ENCODE data around the gene XRCC5. TPM values are rescaled to one million over a fixed set of nuclear protein-coding genes. Genes with fewer than 3 reads are reported as not detected.

XRCC5 gene
- total and polyA plus RNA-seq, 2 donors (not counting 3 experiments of a cell fraction or from before 2014, with no cell fraction given): 267 to 319 TPM

DNA sequence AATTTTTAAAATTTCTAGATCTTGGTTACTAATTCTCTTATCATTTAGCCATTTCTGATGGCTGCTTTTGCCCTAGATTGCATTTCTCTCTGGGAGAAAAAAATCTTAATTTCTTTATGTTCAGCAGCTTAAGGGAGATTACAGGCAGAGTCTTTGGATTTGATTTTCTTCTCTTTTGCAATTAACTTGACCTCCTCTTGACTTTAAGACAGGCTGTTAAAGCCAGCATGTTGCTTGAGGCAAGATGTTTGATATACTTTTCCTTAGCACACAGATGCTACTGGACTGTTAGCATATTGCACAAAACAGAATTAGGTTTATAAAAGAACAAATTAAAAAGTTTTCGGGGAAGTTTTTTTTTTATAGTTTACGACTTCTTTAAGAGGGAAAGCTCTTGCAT, 50.0 kb downstream of the XRCC5 start:
- H3K9me3 ChIP-seq (replicated peaks; ENCODE audit: control insufficient read depth, insufficient read depth, low read length): no peaks in the 10 kb centered on the region
- TF ChIP-seq POLR2A (IDR thresholded peaks at IDR 0.05; ENCODE audit: low read depth, low read length) (no peak), MYC (IDR thresholded peaks at IDR 0.05; ENCODE audit: low read depth, low read length) (no peak), FOS (IDR thresholded peaks at IDR 0.05; ENCODE audit: borderline replicate concordance, insufficient read depth, low read length) (no peak), GATA2 (IDR thresholded peaks at IDR 0.05; ENCODE audit: insufficient read depth, insufficient read length, low read depth, low read length) (no peak), JUN (IDR thresholded peaks at IDR 0.05; ENCODE audit: borderline replicate concordance, insufficient read depth, insufficient read length, low read depth) (no peak)
- TF ChIP-seq, protein P1, sequence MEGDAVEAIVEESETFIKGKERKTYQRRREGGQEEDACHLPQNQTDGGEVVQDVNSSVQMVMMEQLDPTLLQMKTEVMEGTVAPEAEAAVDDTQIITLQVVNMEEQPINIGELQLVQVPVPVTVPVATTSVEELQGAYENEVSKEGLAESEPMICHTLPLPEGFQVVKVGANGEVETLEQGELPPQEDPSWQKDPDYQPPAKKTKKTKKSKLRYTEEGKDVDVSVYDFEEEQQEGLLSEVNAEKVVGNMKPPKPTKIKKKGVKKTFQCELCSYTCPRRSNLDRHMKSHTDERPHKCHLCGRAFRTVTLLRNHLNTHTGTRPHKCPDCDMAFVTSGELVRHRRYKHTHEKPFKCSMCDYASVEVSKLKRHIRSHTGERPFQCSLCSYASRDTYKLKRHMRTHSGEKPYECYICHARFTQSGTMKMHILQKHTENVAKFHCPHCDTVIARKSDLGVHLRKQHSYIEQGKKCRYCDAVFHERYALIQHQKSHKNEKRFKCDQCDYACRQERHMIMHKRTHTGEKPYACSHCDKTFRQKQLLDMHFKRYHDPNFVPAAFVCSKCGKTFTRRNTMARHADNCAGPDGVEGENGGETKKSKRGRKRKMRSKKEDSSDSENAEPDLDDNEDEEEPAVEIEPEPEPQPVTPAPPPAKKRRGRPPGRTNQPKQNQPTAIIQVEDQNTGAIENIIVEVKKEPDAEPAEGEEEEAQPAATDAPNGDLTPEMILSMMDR (IDR thresholded peaks at IDR 0.05; ENCODE audit: extremely low read depth in 1 of 2, insufficient read depth in 1 of 2, low read depth in 1 of 2, low read length in 2 of 2): no peak
- TF ChIP-seq, protein P2, sequence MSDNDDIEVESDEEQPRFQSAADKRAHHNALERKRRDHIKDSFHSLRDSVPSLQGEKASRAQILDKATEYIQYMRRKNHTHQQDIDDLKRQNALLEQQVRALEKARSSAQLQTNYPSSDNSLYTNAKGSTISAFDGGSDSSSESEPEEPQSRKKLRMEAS (IDR thresholded peaks at IDR 0.05; ENCODE audit: insufficient read depth, insufficient read length): no peak
- ChIA-PET POLR2A (interaction anchor here (0.6 kb wide), 1 partner anchor 44 kb away, joined by 4 read pairs; no protein-coding TSS in a partner anchor), CTCF (interaction anchor here (1.5 kb wide), 1 partner anchor 9 kb away, joined by 5 read pairs; no protein-coding TSS in a partner anchor)
- no peaks in the 10 kb centered on the region for H3K27me3 ChIP-seq (ENCODE audit: control insufficient read depth in 2 of 2, insufficient read depth in 2 of 2, low read length in 2 of 2)
- H4K20me1 ChIP-seq (replicated peaks; ENCODE audit: control insufficient read depth, extremely low read depth, insufficient read depth, low read length): no peaks in the 10 kb centered on the region
- no peaks in the 10 kb centered on the region for H3K9me1 ChIP-seq (replicated peaks; ENCODE audit: control insufficient read depth, extremely low read depth, insufficient read depth, low read length)
- H3K9ac ChIP-seq (replicated peaks; ENCODE audit: extremely low read depth, insufficient read depth, low read length): no peak overlapping the region
- H3K4me2 ChIP-seq (ENCODE audit: insufficient read depth, low read length): no peak overlapping the region
- intact Hi-C loops (cut with micrococcal nuclease): loop anchor here (5.0 kb wide), 1 partner anchor 37 kb away; no protein-coding TSS in a partner anchor
- H3K27ac ChIP-seq (ENCODE audit: insufficient read depth, low read depth, low read length): no peak overlapping the region
- no peak for FAIRE-seq
- H2AFZ ChIP-seq (ENCODE audit: low read depth, low read length): no peak overlapping the region
- dilution Hi-C loops (cut with MboI; ENCODE audit: extremely low pct_ligation_motif_present, low sequenced_read_pairs): no loop called here
- peaks cover 34 to 40% of the 10 kb centered on the region in 2 experiments for H3K36me3 ChIP-seq (ENCODE audit: control insufficient read depth in 2 of 2, extremely low read depth in 1 of 2, insufficient read depth in 2 of 2, low read length in 2 of 2)
- no peaks in the 10 kb centered on the region for H3K4me1 ChIP-seq (ENCODE audit: control insufficient read depth, extremely low read depth, insufficient read depth, low read length)
- no peak for DNase-seq (ENCODE audit: low read depth, low spot score)
- H3K4me3 ChIP-seq (replicated peaks in 1 of 3; ENCODE audit: insufficient read depth in 1 of 3, low read depth in 1 of 3, low read length in 3 of 3): no peak overlapping the region
- peaks cover 24% of the 10 kb centered on the region for H3K79me2 ChIP-seq (ENCODE audit: control insufficient read depth, insufficient read depth, low read length)
- BruUV-seq (replicated peaks): no TSS peak

Measured in endothelial cell of umbilical vein (primary cell).